IMR-90 (cell line): ENCODE results near the gene FMNL3. TPM values are rescaled to one million over a fixed set of nuclear protein-coding genes. Genes with fewer than 3 reads are reported as not detected.

Experiments used
- ATAC-seq: fragments of 200-7000 bp; cut with Tn5 transposase; 2 replicates; pipeline ENCODE4 v1.9.1; 2020; ENCODE audit warnings: low read depth, mild to moderate bottlenecking, moderate library complexity
- BruUV-seq: library from RNA; stranded (reverse); fragments of 400-500 nt; replicated peaks from 2 replicates; lab custom pipeline; 2021; lab: Mats Ljungman, UMichigan
- CTCF ChIA-PET: fragments of 300-600 bp; formaldehyde crosslinking; extraction: SDS; loops from one replicate; lab custom pipeline; 2021; ENCODE audit warnings: antibody characterized with exemption; lab: Yijun Ruan, JAX
- POLR2A ChIA-PET: fragments of 300-600 bp; sonication (Branson Sonifier 250); formaldehyde crosslinking; loops from one replicate; lab custom pipeline; 2022; ENCODE audit warnings: antibody characterized with exemption; ENCODE audit not compliant: unreplicated experiment; lab: Charles Lee
- DNase-seq: peaks from one replicate; pipeline ENCODE4 v3.0.0; 2013
- H2AFZ ChIP-seq: replicated peaks from 2 replicates; pipeline ENCODE3; 2013; ENCODE audit warnings: low read length, mild to moderate bottlenecking; ENCODE audit not compliant: poor library complexity
- H2AK5ac ChIP-seq: 2 replicates; pipeline ENCODE4 v1.6.1; 2013; ENCODE audit warnings: low read depth, low read length, inconsistent platforms
- H2AK9ac ChIP-seq: replicated peaks from 2 replicates; pipeline ENCODE3; 2013; ENCODE audit warnings: mild to moderate bottlenecking, low read depth, low read length, moderate library complexity; ENCODE audit not compliant: poor library complexity
- H2BK120ac ChIP-seq: 2 replicates; pipeline ENCODE4 v1.6.1; 2013; ENCODE audit warnings: low read depth, low read length, inconsistent platforms
- H2BK15ac ChIP-seq: 3 replicates; pipeline ENCODE4 v1.6.1; 2013; ENCODE audit warnings: low read depth, low read length, inconsistent platforms
- H2BK20ac ChIP-seq: 2 replicates; pipeline ENCODE4 v1.6.1; 2013; ENCODE audit warnings: low read depth, mild to moderate bottlenecking, inconsistent platforms, low read length, moderate library complexity
- H2BK5ac ChIP-seq: 2 replicates; pipeline ENCODE4 v1.6.1; 2013; ENCODE audit warnings: mild to moderate bottlenecking, low read depth, low read length, inconsistent platforms; ENCODE audit not compliant: poor library complexity, severe bottlenecking
- H3K14ac ChIP-seq: replicated peaks from 2 replicates; pipeline ENCODE4 v1.6.1; 2013; ENCODE audit warnings: low read depth, low read length, inconsistent platforms
- H3K18ac ChIP-seq: 2 replicates; pipeline ENCODE4 v1.6.1; 2013; ENCODE audit warnings: low read depth, low read length, control low read depth
- H3K23ac ChIP-seq: 2 replicates; pipeline ENCODE4 v1.6.1; 2013; ENCODE audit warnings: low read depth, low read length, inconsistent platforms
- H3K27ac ChIP-seq: 2 replicates; pipeline ENCODE4 v1.5.1; 2013; ENCODE audit warnings: mild to moderate bottlenecking, control low read depth, low read length; ENCODE audit not compliant: insufficient read depth
- H3K27me3 ChIP-seq: 2 replicates; pipeline ENCODE4 v1.6.1; 2013; ENCODE audit warnings: low read length; ENCODE audit not compliant: control insufficient read depth, insufficient read depth
- H3K36me3 ChIP-seq: 2 replicates; pipeline ENCODE4 v1.6.1; 2013; ENCODE audit warnings: low read length, mixed read lengths; ENCODE audit not compliant: control insufficient read depth, insufficient read depth
- H3K4ac ChIP-seq: 2 replicates; pipeline ENCODE4 v1.6.1; 2013; ENCODE audit warnings: low read depth, low read length, inconsistent platforms
- H3K4me1 ChIP-seq: 2 replicates; pipeline ENCODE4 v1.6.1; 2013; ENCODE audit warnings: low read length, mixed read lengths; ENCODE audit not compliant: control insufficient read depth, insufficient read depth
- H3K4me2 ChIP-seq: 2 replicates; pipeline ENCODE4 v1.6.1; 2013; ENCODE audit warnings: low read depth, mild to moderate bottlenecking, control low read depth, low read length, moderate library complexity
- H3K4me3 ChIP-seq: 2 replicates; pipeline ENCODE4 v1.5.1; 2013; ENCODE audit warnings: low read depth, mild to moderate bottlenecking, control low read depth, low read length, moderate library complexity; ENCODE audit not compliant: insufficient read depth
- H3K56ac ChIP-seq: 2 replicates; pipeline ENCODE4 v1.6.1; 2013; ENCODE audit warnings: low read length, inconsistent platforms; ENCODE audit not compliant: insufficient read depth; ENCODE audit errors: extremely low read depth
- H3K79me1 ChIP-seq, 2 experiments: 2 replicates each; pipeline ENCODE4 v1.6.1; 2013; ENCODE audit warnings: low read length in 2 of 2, inconsistent platforms in 1 of 2, low read depth in 1 of 2
- H3K9ac ChIP-seq: 2 replicates; pipeline ENCODE4 v1.6.1; 2013; ENCODE audit warnings: low read depth, low read length, control low read depth
- H3K9me1 ChIP-seq: 2 replicates; pipeline ENCODE4 v1.6.1; 2013; ENCODE audit warnings: low read length, inconsistent platforms; ENCODE audit not compliant: insufficient read depth
- H3K9me3 ChIP-seq: 2 replicates; pipeline ENCODE4 v1.6.1; 2013; ENCODE audit warnings: low read length; ENCODE audit not compliant: control insufficient read depth, insufficient read depth
- H4K20me1 ChIP-seq: 2 replicates; pipeline ENCODE4 v1.6.1; 2013; ENCODE audit warnings: low read length, inconsistent platforms; ENCODE audit not compliant: insufficient read depth
- H4K5ac ChIP-seq: 2 replicates; pipeline ENCODE4 v1.6.1; 2013; ENCODE audit warnings: mild to moderate bottlenecking, low read depth, low read length, control low read depth
- H4K8ac ChIP-seq, 2 experiments: 2 replicates each; pipeline ENCODE4 v1.6.1; 2013; ENCODE audit warnings: low read depth in 2 of 2, low read length in 2 of 2, control low read depth in 1 of 2, inconsistent platforms in 1 of 2
- H4K91ac ChIP-seq: 2 replicates; pipeline ENCODE4 v1.6.1; 2013; ENCODE audit warnings: low read depth, low read length, inconsistent platforms; ENCODE audit not compliant: insufficient read depth
- BHLHE40 ChIP-seq: fragments of 150-350 bp; IDR thresholded peaks from 2 replicates; pipeline ENCODE4 v1.6.1; 2016; ENCODE audit warnings: mild to moderate bottlenecking, low read depth, low read length
- CEBPB ChIP-seq: IDR thresholded peaks from 2 replicates; pipeline ENCODE4 v1.6.1; 2012; ENCODE audit warnings: low read depth, low read length, improper control_type of control experiment
- CHD1 ChIP-seq: IDR thresholded peaks from 2 replicates; pipeline ENCODE4 v1.6.1; 2012; ENCODE audit warnings: low read depth, low read length, improper control_type of control experiment
- ELK1 ChIP-seq: fragments of 150-350 bp; IDR thresholded peaks from 2 replicates; pipeline ENCODE4 v1.6.1; 2016; ENCODE audit warnings: low read depth, mild to moderate bottlenecking, low read length, moderate library complexity, borderline replicate concordance
- FOS ChIP-seq: fragments of 150-350 bp; IDR thresholded peaks from 2 replicates; pipeline ENCODE4 v1.6.1; 2016; ENCODE audit warnings: low read depth, low read length
- MAFK ChIP-seq: IDR thresholded peaks from 2 replicates; pipeline ENCODE4 v1.6.1; 2012; ENCODE audit warnings: low read depth, low read length, improper control_type of control experiment
- MAZ ChIP-seq: IDR thresholded peaks from 2 replicates; pipeline ENCODE4 v1.6.1; 2012; ENCODE audit warnings: low read depth, mild to moderate bottlenecking, low read length, improper control_type of control experiment, moderate library complexity, borderline replicate concordance
- MXI1 ChIP-seq: IDR thresholded peaks from 2 replicates; pipeline ENCODE4 v1.6.1; 2012; ENCODE audit warnings: low read depth, mild to moderate bottlenecking, low read length, moderate library complexity, borderline replicate concordance
- NFE2L2 ChIP-seq: fragments of 150-350 bp; IDR thresholded peaks from 2 replicates; pipeline ENCODE4 v1.6.1; 2016; ENCODE audit warnings: low read depth, mild to moderate bottlenecking, low read length
- POLR2A ChIP-seq: IDR thresholded peaks from 2 replicates; pipeline ENCODE4 v1.6.1; 2012; ENCODE audit warnings: mild to moderate bottlenecking, low read depth, low read length
- RAD21 ChIP-seq: IDR thresholded peaks from 2 replicates; pipeline ENCODE4 v1.6.1; 2012; ENCODE audit warnings: low read length, improper control_type of control experiment
- RCOR1 ChIP-seq: IDR thresholded peaks from 2 replicates; pipeline ENCODE4 v1.6.1; 2012; ENCODE audit warnings: mild to moderate bottlenecking, low read length, improper control_type of control experiment; ENCODE audit not compliant: insufficient replicate concordance
- RFX5 ChIP-seq: IDR thresholded peaks from 2 replicates; pipeline ENCODE4 v1.8.0; 2012; ENCODE audit warnings: low read depth, mild to moderate bottlenecking, low read length, moderate library complexity
- SMC3 ChIP-seq: fragments of 150-350 bp; IDR thresholded peaks from 2 replicates; pipeline ENCODE4 v1.6.1; 2016; ENCODE audit warnings: low read depth, mild to moderate bottlenecking, antibody characterized with exemption, low read length, moderate library complexity
- USF2 ChIP-seq: fragments of 150-350 bp; IDR thresholded peaks from 2 replicates; pipeline ENCODE4 v1.6.1; 2017; ENCODE audit warnings: mild to moderate bottlenecking, antibody characterized with exemption, low read length, low read depth
- WGBS, 2 experiments: methylation state at CpG; one replicate each; pipeline versions ENCODE4 v1.1.5 to v1.1.7; 2013; ENCODE audit warnings: missing lambda C conversion rate in 2 of 2; ENCODE audit not compliant: insufficient read length in 1 of 2; ENCODE audit errors: extremely low coverage in 2 of 2; 5-methylcytosine and 5-hydroxymethylcytosine counted together
- dilution Hi-C: fragments of 300-500 bp; cut with HindIII; formaldehyde crosslinking; loops from one replicate; pipeline ENCODE4 v1.14.3; 2018; ENCODE audit warnings: low sequenced_read_pairs; ENCODE audit not compliant: unreplicated experiment
- in situ Hi-C: fragments of 300-500 bp; cut with MboI; formaldehyde crosslinking; loops from 3 replicates; pipeline ENCODE4 v1.14.3; 2019; ENCODE audit warnings: low sequenced_read_pairs, inconsistent platforms, mixed read lengths
- intact Hi-C: fragments of 100-400 bp; cut with micrococcal nuclease; formaldehyde crosslinking; loops from 2 replicates; pipeline ENCODE4 v1.10.0; 2022
- polyA plus RNA-seq, 3 experiments: library from polyadenylated mRNA; depleted of rRNA; stranded (reverse); fragments of >200 nt; gene quantifications; 2 replicates each; pipeline ENCODE4 v1.2.3, GENCODE V29; 2012; ENCODE audit warnings: low replicate concordance in 1 of 3
- total RNA-seq: library from RNA; depleted of rRNA; stranded (reverse); fragments of >200 nt; gene quantifications from 2 replicates; pipeline ENCODE4 v1.2.3, GENCODE V29; 2012

FMNL3 gene
- total and polyA plus RNA-seq, 2 of the 4 experiments (the other 2 are of a cell fraction) = 16.3 to 36.4 TPM

- Histone ChIP-seq H4K91ac (no peak overlapping the region), H3K79me1 (peaks cover 10 to 54% of the 10 kb centered on the region in 2 experiments), H2BK20ac (0 out of 2 replicates have a peak overlapping the region, but pooled peaks have one; percentile 26), H2BK5ac (peak overlapping the region; percentile 59), H2AK9ac (peak overlapping the region; percentile 21), H4K20me1 (peaks cover 29% of the 10 kb centered on the region), H3K4me3 (no peak overlapping the region), H2AFZ (no peak overlapping the region), H3K4ac (peak overlapping the region; percentile 26; the same call in 1 of the 2 replicates), H3K36me3 (no peaks in the 10 kb centered on the region), H3K9me1 (peaks cover 24% of the 10 kb centered on the region), H3K9me3 (no peaks in the 10 kb centered on the region), H3K27me3 (no peaks in the 10 kb centered on the region; the same call in 1 of the 2 replicates), H3K9ac (no peak overlapping the region; the same call in 1 of the 2 replicates), H3K4me2 (peak overlapping the region; percentile 18), H3K27ac (no peak overlapping the region), H3K4me1 (peaks cover 32% of the 10 kb centered on the region), H3K14ac (peak overlapping the region; percentile 44; the same call in 1 of the 2 replicates), H4K8ac (no peak overlapping the region; a peak in 1 of 4 replicates), H2BK15ac (0 out of 3 replicates have a peak overlapping the region, but pooled peaks have one; percentile 20), H2BK120ac (peak overlapping the region; percentile 16; the same call in 1 of the 2 replicates), H3K23ac (peak overlapping the region; percentile 25; the same call in 1 of the 2 replicates), H3K56ac (no peak overlapping the region), H4K5ac (no peak overlapping the region), H3K18ac (no peak overlapping the region; the same call in 1 of the 2 replicates), H2AK5ac (peak overlapping the region; percentile 78; the same call in 1 of the 2 replicates)
- DNase-seq = peak; percentile 92
- in situ Hi-C loops = no loop called here
- WGBS, 2 experiments = no CpG with 5 or more reads among the region's 3 CpGs
- POLR2A ChIA-PET = interaction anchor here (1.5 kb wide), 1 partner anchor 37 kb away, joined by 4 read pairs; the partner anchor contains the start of gene TMBIM6
- CTCF ChIA-PET = interaction anchor here (0.8 to 3.6 kb wide), 3 partner anchors 31 to 59 kb away, joined by 3 to 13 read pairs (median 5); partner anchors contain the start of gene TMBIM6
- intact Hi-C loops = no loop called here
- no peak for ATAC-seq
- dilution Hi-C loops = no loop called here
- no TSS peak for BruUV-seq
- TF ChIP-seq CEBPB = no peak
- no peak for TF ChIP-seq RAD21
- no peak for TF ChIP-seq RCOR1
- TF ChIP-seq USF2 = 0 out of 2 replicates have a peak, but pooled peaks have one; percentile 10
- 0 out of 2 replicates have a peak, but pooled peaks have one; percentile 9 for TF ChIP-seq FOS
- no peak for TF ChIP-seq BHLHE40
- TF ChIP-seq CHD1 = no peak
- TF ChIP-seq RFX5 = no peak
- no peak for TF ChIP-seq ELK1
- no peak for TF ChIP-seq MAZ
- TF ChIP-seq NFE2L2 = peak; percentile 23; the same call in 1 of the 2 replicates
- TF ChIP-seq POLR2A = no peak
- no peak for TF ChIP-seq MAFK
- 0 out of 2 replicates have a peak, but pooled peaks have one; percentile 14 for TF ChIP-seq MXI1
- TF ChIP-seq SMC3 = no peak
These were observed 3.5 kb downstream of the FMNL3 start for GRCh38 chr12:49703647-49704137.
